Panc1 (cell line): ENCODE results near the gene SFPQ.

ENCODE experiments used
- CTCF ChIP-seq: fragments of 450-650 bp; IDR thresholded peaks from 2 replicates; pipeline ENCODE4 v1.5.1; 2017; ENCODE audit warnings: mild to moderate bottlenecking
- SIN3A ChIP-seq: IDR thresholded peaks from 2 replicates; pipeline ENCODE4 v1.6.1; 2012; ENCODE audit warnings: low read depth, mild to moderate bottlenecking, low read length, moderate library complexity, borderline replicate concordance; ENCODE audit not compliant: insufficient read depth

- TF ChIP-seq CTCF: no peak
- TF ChIP-seq SIN3A: no peak
Observed at GRCh38 chr1:35143737-35144508, 49.0 kb downstream of the SFPQ start.
